Stimulated activated CD8-positive, alpha-beta memory T cell treated with anti-CD3 and anti-CD28 coated beads, Interleukin-15, amount 100 ng/mL, for 24 hours (primary cell): ENCODE measurements around the gene CD99L2.
"Not testable (repeated sequence)": the region's sequence is repeated elsewhere in the genome, so short reads cannot be mapped to it uniquely, and the experiment has no call there.

Experiments used
- DNase-seq: peaks from one replicate; pipeline ENCODE4 v3.0.0-alpha.2; 2020; ENCODE audit warnings: low read depth

The CD99L2 gene

GRCh38 chrX:150896632-150897031, 1.8 kb downstream of the CD99L2 start:
- DNase-seq: no peak

- no peak for DNase-seq
These were observed 4.5 kb downstream of the CD99L2 start for GRCh38 chrX:150893936-150894335.

GRCh38 chrX:150889131-150889530, 9.3 kb downstream of the CD99L2 start:
- DNase-seq: no peak

DNA sequence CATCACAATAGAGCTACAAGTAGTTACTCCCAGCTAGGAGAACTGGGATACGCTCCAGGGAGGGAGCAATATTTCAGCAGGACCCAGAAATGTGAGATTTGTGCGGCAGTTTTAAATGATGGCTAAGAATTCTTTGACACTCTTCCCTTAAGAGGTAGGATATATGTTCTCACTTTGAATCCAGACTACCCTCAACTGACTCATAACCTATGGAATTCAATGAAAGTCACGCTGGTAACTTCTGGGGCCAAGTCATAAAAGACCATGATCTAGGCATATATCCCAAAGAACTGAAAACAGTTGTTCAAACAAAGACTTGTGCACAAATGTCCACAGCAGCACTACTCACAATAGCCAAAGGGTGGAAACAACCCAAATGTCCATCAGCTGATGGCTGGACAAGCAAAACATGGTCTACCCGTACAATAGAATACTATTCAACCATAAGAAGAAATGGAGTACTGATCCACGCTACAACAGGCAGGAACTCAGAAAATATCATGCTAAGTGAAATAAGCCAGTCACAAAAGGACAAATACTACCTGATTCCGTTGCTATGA, 10.5 kb downstream of the CD99L2 start:
- no peak for DNase-seq

- DNase-seq: not testable (repeated sequence)
These were observed 11.2 kb downstream of the CD99L2 start for GRCh38 chrX:150887268-150887667.

GRCh38 chrX:150886381-150886780, 12.1 kb downstream of the CD99L2 start:
- DNase-seq: no peak

GRCh38 chrX:150880808-150881165, 17.7 kb downstream of the CD99L2 start:
- DNase-seq: no peak

GRCh38 chrX:150879855-150880807, 18.3 kb downstream of the CD99L2 start:
- DNase-seq: no peak

GRCh38 chrX:150875621-150876020, 22.8 kb downstream of the CD99L2 start:
- DNase-seq: not testable (repeated sequence)

DNA sequence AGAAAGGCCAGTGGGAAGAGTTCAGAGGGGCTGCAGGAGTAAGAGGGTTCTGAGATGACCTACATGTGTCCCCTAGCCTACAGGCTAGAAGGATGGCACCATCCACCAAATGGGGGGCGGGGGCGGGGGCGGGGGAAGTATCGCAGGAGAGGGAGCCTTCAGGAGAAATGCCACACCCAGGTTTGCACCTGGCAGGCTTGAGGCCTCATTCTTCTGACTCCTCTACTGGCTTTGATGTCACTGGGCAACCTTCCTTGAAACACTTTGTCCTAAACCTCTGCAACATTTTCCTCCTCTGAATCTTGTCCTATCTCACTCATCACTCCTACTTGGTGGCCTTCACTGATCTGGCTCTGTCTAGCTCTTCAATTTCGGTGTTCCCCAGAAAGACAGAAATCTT, 24.0 kb downstream of the CD99L2 start:
- DNase-seq: no peak

DNA sequence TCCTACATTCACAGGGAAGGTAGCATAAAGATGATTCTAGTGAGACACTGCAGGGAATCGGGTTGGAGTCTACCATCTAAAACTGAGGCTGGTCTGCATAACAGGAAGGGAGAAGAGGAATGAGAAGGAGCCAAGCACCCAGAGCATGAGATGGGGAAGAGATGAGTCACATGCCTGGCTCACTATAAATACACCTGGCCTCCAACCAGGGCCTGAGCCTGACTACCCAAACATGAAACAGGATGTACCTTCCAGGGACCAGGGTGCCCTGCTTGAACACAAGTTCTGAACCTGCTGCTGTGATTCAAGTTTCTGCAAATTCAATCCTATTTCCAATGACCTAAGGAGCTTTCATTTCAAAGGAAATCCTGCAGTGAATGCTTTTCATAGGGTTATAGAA, 24.9 kb downstream of the CD99L2 start:
- no peak for DNase-seq

DNA sequence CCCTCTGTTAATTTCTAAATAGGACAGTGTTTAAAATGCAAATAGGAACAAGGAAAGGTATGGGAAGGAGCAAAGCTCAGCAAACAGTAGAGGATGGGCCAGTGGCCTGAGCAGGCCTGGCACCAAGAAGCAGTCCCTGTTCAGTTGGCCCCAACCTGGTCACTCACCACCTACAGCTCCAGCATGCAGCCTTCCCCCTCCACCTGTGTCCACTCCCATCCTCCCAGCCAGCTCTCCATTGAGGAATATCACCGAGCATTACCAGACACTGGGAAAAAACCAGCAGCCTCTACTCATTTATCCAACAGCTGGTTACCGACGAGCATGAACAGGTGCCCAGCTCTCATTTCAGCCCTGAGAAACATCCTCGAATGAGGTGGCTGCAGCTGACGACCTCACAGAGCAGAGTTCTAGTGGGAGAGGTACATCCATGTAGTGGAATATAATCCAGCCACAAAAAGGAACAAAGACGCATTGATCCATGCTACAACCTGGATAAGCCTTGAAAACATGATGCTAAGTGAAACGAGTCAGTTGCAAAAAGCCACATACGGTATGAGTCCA, 25.6 kb downstream of the CD99L2 start:
- DNase-seq: no peak

- DNase-seq: no peak
These were observed 27.1 kb downstream of the CD99L2 start for GRCh38 chrX:150871341-150871811.

GRCh38 chrX:150870487-150871340, 27.8 kb downstream of the CD99L2 start:
- DNase-seq: no peak

- DNase-seq: no peak
These were observed 28.4 kb downstream of the CD99L2 start for GRCh38 chrX:150870029-150870428.

DNA sequence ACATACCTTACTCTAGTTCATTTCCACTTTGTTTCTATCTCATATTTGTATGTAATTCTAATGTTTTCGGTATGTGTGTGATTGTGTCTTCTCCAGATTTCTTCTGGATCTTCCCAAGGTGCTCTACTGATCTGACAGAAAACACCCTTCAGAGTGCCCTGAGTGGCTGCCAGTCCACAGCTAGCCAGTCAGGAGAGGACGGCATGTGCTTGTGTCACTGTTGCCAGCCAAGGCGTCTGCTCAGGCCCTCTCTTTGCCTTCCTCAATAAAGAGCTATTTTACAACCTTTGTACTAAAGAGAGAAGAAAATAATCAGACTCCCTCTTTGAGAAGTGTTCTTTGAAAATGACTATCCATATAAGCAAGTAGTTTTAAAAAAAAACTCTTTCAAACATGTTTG, 29.0 kb downstream of the CD99L2 start:
- DNase-seq: no peak

DNA sequence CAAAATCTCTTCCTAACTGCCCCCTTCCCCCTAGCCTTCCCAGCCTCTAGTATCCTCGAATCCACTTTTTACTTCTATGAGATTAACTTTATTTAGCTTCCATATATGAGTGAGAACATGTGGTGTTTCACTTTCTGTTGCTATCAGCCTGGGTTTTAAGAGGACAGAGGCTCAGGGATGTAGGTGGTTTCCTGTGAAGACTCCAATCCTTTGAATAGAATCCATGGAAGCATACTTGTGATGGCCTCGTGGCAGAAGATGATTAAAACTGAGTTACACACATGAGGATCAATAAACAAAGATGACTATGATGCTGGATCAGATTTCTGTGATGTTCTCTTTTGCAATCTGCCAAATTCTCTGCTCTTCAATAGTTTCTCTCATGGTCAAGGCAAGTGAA, 29.8 kb downstream of the CD99L2 start:
- no peak for DNase-seq

GRCh38 chrX:150864127-150864526, 34.3 kb downstream of the CD99L2 start:
- no peak for DNase-seq

GRCh38 chrX:150863191-150863590, 35.3 kb downstream of the CD99L2 start:
- no peak for DNase-seq

DNA sequence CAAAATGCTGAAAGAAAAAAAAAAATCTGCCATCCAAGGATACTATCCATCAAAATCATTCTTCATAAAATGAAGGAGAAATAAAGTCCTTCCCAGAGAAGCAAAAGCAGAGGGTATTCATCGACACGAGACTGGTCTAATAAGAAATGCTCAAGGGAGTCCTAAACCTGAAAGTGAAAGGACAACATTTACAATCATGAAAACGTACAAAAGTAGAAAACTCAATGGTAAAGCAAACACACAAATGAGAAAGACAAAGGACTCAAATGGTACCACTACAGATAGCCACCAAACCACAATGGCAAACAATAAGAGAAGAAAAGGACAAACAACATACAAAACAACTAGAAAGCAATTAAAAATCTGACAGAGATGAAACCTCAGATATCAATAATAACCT, 41.0 kb downstream of the CD99L2 start:
- DNase-seq: no peak

GRCh38 chrX:150856785-150857184, 41.7 kb downstream of the CD99L2 start:
- DNase-seq: no peak

DNA sequence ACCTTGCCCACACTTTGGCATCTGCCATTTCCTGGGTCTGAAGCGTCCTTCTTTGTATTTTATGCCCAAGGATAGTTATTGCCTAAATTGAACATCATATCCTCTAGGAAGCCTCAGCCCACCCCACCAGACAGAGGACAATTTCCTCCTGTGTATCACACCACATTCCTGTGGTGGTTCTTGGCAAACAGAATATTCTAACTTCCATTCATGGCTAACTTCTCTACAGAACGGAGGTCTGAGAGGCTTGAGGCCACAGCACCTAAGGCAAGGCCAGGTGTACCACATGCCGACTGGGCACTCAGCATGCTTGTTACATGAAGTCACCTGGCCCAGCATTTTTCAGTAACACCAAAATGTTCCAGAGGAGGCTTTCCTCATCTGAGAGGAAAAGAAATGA, 42.4 kb downstream of the CD99L2 start:
- no peak for DNase-seq
